ENCODE data around the gene SMC5.

DNA sequence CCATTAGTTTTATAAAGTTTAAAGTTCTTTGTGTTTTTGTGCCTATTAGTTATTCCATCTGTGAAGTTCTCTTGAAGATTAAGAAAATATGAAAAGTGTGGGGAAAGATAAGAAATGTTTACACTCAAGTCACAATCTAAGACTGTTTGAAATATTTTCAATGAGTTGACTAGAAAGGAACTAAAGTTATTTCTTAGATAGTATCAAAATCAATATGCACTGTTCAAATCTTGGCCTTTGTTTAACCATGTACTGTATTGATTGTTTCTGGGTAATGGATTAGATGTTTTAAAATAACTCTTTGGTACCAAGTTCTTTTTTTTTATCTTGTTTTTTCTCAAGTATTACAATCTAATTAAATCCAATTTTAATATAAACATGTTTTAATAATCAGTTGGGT lies 46.0 kb downstream of the SMC5 start:
- TF ChIP-seq GATA2 (IDR thresholded peaks at IDR 0.05; ENCODE audit: low read depth, low read length) (no peak), GATA3 (IDR thresholded peaks at IDR 0.05; ENCODE audit: low read depth, low read length) (no peak)

Data from SH-SY5Y (cell line).